ENCODE data around the gene PEAR1. TPM values are rescaled to one million over a fixed set of nuclear protein-coding genes. Genes with fewer than 3 reads are reported as not detected.

The PEAR1 gene
- total RNA-seq, 1 experiment from 2014 or later, result 0.39 TPM

- Mint-ChIP-seq H3K9me3 (no peaks in the 10 kb centered on the region; a peak in 1 of 5 replicates), H3K36me3 (ENCODE audit: insufficient read depth in 1 of 3, low read depth in 3 of 3) (no peaks in the 10 kb centered on the region), H3K4me1 (peaks cover 8 to 24% of the 10 kb centered on the region in 2 experiments), H3K27me3 (ENCODE audit: low read depth) (peaks cover 29% of the 10 kb centered on the region), H3K27ac (no peak overlapping the region), H3K4me3 (no peak overlapping the region)
- no peaks in the 10 kb centered on the region for H4K20me1 ChIP-seq (ENCODE audit: control insufficient read depth, insufficient read depth, insufficient read length)
- TF ChIP-seq CTCF (conservative IDR thresholded peaks at IDR 0.05), result no peak
- H4K91ac ChIP-seq (ENCODE audit: insufficient read length, low read depth, low read length), result no peak overlapping the region
- no peak overlapping the region for H4K8ac ChIP-seq (replicated peaks; ENCODE audit: insufficient read length, low read depth, low read length)
- H2AFZ ChIP-seq (ENCODE audit: low read length), result no peak overlapping the region
- H2BK120ac ChIP-seq (ENCODE audit: low read depth, low read length, poor library complexity, severe bottlenecking), result no peak overlapping the region
- no peak overlapping the region for H3T11ph ChIP-seq (ENCODE audit: low read length)
- no peak overlapping the region for H2BK5ac ChIP-seq (ENCODE audit: insufficient read length, low read length)
- H3K14ac ChIP-seq (ENCODE audit: insufficient read depth, low read length), result no peak overlapping the region
- H3K4ac ChIP-seq (ENCODE audit: low read depth, low read length), result no peak overlapping the region
- H3K4me2 ChIP-seq (ENCODE audit: insufficient read depth, insufficient read length, low read length), result no peak overlapping the region
- H2AK5ac ChIP-seq (ENCODE audit: insufficient read length, low read length), result no peak overlapping the region
- no peak overlapping the region for H3K56ac ChIP-seq (ENCODE audit: insufficient read length, low read depth, low read length)
- H3K23me2 ChIP-seq (ENCODE audit: insufficient read length, low read depth, low read length, poor library complexity, severe bottlenecking), result no peaks in the 10 kb centered on the region
- H3K4me1 ChIP-seq (ENCODE audit: insufficient read depth, low read length), result no peaks in the 10 kb centered on the region
- H3K9me3 ChIP-seq (ENCODE audit: control insufficient read depth, low read depth, low read length), result no peaks in the 10 kb centered on the region
- no peak overlapping the region for H3K9ac ChIP-seq (ENCODE audit: extremely low read depth, insufficient read length, low read length)
- H3K23ac ChIP-seq (ENCODE audit: insufficient read length, low read depth, low read length), result no peak overlapping the region
- H2BK15ac ChIP-seq (ENCODE audit: low read depth, low read length), result no peak overlapping the region
- no peaks in the 10 kb centered on the region for H3K79me2 ChIP-seq (ENCODE audit: insufficient read depth, low read length)
- no peak overlapping the region for H2BK12ac ChIP-seq (ENCODE audit: insufficient read length, low read depth, low read length)
- WGBS (ENCODE audit: extremely low coverage, insufficient read length, low lambda C conversion rate), result no CpG with 5 or more reads among the region's 5 CpGs
- H3K27ac ChIP-seq (ENCODE audit: insufficient read length, low read depth, low read length), result no peak overlapping the region
- H4K5ac ChIP-seq (ENCODE audit: insufficient read length, low read depth, low read length), result no peak overlapping the region
- H3K79me1 ChIP-seq (ENCODE audit: insufficient read depth, low read depth, low read length, poor library complexity, severe bottlenecking), result no peaks in the 10 kb centered on the region
- H3K18ac ChIP-seq (ENCODE audit: insufficient read length, low read depth, low read length), result no peak overlapping the region
- no peaks in the 10 kb centered on the region for H3K27me3 ChIP-seq (ENCODE audit: insufficient read depth, low read length)
- H2BK20ac ChIP-seq (ENCODE audit: low read depth, low read length, poor library complexity, severe bottlenecking), result no peak overlapping the region
- DNase-seq, result no peak
Measured at GRCh38 chr1:156909671-156910070, 16.2 kb downstream of the PEAR1 start.
